GM10847 (cell line): Measurements from ENCODE around the gene LRRC71.

ENCODE experiments used
- POLR2A ChIP-seq: IDR thresholded peaks from 2 replicates; pipeline ENCODE4 v1.6.1; 2011; ENCODE audit not compliant: insufficient read length; ENCODE audit errors: extremely low read depth

LRRC71 gene

DNA sequence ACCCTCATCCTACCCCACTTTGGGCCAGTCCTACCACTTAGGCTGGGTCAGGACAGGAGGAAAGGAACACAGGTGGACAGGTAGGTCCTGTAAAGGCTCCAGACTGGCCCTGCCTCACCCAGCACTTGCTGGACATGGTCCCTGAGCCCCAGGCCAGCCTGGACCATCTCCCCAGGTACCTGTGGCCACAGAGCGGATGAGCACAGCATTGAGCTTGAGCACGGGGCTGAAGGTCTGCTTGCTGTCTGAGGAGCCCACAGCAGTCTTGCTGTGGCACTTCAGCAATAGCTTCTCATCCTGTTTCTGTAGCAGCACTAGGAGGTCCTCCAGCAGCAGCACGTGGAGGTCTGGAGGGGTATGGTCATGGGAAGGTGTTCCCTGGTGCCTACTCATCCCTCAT is 23.3 kb downstream of the LRRC71 start:
- TF ChIP-seq POLR2A = no peak

DNA sequence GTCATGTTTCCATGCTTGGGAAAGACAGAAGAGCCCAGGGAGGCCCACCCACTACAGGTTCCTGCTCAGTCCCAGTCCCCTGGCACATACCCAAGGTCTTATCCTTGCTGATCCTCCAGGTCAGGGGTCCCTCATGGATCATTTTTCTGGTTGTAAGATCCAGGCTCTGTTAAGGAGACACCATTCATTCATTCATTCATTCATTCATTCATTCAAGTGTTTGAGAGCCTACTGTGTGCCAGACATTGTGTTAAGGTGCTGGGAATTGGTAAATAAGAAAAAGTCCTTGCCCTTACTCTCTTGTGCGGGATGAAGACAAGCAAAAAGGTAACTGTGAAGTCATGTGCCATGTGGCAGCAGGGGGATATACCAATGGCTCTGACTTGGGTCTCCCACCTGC is 23.8 kb downstream of the LRRC71 start:
- no peak for TF ChIP-seq POLR2A

DNA sequence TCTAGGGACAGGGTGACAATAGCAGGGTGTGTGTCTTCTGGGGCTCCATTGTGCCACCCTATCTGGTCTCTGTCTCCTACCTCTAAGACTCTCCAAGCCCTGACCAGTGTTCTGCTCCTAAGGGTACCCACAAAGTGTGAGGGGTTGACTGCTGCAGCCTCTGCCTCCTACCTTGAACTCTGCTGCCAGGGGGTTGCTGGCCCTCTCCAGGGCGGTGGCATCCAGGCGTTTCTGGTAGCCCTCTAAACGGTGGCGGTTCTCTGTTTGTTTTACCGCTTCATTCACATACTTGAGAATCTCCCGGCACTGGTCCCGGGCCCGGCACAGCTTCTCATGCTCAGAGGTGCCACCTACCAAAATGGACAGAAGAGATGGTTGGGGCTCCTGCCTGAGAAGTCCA is 24.4 kb downstream of the LRRC71 start:
- TF ChIP-seq POLR2A = no peak

DNA sequence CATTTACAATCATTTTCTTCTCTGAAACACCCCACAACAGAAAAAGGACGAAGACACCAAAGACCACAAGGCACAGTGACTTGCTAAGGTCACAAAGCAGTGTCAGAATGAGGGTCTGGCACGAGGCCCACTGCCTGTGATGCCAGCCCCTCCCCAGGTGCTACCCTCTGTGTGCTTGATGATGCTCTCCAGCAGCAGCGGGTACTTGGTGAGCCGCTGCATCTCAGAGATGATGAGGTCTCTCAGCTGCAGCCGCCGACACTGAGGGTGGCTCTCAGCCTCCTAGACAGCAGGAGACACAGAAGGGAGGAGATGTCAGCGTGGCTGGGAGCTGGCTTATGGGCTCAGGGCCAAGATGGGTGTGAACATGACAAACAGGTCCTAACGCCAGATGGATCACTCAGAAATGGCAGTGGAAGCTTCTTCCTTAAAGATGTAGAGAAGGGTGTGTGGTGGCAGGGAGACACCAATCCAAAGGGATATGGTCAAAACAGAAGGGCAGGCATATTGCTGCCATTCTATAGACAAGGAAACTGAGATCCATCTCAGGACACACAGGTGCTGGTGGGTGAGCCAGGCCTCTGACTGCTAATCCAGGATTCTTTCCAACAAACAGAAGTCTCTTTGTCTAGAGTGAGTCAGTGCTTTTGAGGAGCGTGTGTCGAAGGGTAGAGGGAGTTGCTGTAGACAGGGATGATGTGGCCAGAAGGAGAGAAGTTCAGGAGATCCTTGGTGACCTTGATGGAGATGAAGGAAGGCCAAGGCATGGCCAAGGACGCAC is 25.6 kb downstream of the LRRC71 start:
- TF ChIP-seq POLR2A = no peak

DNA sequence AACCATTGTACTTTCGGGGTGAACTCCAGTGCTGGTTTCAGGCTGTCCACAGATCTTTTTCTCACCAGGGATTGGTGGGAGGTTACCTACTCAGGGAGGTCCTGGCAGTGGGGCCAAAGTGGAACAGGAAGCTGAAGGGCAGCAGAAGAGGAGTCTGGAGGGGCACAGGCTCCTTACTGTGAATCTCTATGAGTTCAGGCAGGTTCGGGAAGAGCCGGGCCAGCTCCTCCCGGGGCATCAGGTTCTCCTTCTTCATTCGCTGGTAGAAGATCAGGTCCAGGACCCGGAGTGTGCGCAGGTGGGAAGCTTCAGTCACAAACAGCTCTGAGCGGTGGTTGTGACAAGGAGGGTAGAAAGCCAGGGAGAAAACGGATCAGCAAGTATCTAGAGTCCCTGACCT is 26.7 kb downstream of the LRRC71 start:
- no peak for TF ChIP-seq POLR2A

DNA sequence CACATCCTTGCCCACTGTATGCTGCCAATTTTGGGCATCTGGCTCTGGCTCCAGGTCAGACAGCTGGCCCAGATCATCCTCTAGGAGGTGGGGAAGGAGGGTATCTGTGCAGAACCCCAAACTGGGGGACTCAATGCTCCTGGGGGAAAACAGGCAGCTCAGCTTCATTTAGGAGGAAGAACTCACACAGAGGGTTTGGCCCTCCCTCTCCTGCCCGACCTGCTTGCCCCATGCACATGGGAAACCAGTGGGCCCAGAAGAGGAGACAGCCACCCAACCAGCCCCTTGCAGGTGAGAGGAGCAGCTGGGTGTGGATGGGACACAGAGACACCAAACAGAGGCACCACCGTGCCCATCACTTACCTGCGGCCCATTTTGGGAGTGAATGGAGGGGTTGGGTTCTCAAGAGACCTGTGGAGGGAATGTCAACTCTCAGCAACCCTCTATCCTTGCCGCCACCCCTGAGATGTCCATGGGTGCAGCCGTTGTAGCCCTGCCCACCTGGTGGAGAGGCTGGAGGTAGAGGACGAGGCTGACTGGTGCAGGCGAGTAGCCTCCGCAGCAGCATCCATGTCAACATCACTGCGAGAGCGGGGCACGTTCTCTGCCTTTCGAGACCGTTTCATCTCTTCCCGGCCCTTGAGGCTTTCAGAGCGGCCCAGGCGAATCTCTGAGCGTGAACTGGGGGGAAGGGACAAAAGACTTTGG is 27.5 kb downstream of the LRRC71 start:
- no peak for TF ChIP-seq POLR2A

DNA sequence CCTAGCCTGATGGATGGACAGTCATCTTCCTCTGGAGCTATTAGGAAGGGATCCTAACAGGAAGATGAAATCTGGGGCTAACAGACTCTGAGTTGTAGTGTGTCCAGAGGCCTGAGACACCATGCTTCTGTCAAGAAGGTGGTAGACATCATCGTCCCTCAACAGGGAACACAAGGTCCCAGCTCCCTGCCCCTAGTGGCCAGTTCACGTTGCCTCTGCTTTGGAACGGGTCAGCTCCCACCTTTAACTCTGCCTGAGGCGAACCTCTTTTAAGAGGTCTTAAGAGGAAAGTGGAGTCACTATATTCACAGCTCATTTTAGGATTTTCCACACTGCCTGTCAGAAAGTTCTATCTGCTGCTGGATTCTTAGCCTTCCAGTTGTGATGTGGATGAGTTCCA is 28.3 kb downstream of the LRRC71 start:
- TF ChIP-seq POLR2A = no peak

DNA sequence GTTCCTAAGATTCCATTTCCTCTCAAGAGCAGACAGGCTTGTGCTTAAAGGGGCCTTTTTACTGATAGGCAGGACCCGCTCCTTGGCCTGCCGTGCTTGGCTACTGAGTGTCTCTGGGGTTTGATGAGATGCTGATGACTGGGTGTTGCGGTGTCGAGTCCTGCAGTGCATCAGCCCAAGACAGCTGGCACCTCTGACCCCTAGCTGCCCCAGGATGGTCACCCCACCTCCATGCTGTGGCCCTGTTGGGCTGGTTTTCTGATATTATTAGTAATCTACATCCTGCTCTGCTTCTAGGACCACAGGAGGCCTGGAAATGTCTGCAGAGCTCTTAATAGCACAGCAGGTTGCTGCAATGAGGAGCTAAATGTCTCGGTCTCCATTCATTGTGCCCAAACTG is 28.7 kb downstream of the LRRC71 start:
- TF ChIP-seq POLR2A = no peak

DNA sequence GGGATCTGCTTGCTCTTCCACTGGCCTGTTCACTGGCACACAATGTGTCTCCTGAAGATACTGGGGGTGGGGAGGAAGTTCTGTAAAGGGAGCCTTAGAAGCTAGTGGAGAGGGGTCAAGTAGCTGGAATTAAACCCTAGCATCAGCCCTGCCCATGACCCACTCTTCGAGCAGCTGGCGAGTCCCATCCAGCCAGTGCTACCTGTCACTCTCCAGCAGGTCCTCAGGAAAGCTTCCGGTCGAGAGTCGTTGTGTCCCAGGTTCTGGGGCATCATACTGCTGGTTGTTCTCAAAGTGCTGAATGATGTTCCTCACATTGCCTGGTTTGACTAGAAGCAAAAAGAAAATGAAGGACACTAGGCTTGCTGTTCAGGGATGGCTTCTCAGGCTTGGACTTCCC is 30.9 kb downstream of the LRRC71 start:
- no peak for TF ChIP-seq POLR2A

DNA sequence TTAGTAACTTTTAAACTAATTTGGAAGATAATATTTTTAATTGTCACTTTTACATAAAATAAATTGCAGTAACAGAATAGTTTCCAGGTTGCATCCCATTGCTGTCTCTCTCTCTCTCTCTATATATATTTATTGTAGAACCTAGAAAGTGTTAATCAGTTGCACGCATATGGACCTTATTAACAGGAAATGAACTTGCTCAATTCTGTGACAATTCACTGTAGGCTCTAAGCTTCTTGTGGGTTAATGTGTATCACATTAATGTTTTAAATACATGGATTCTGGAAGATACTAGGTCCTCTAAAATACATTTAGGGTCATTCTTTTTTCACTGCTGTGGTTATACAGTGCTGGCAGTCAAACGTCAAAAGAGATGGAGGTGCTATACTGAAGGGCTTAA is 33.1 kb downstream of the LRRC71 start:
- no peak for TF ChIP-seq POLR2A

DNA sequence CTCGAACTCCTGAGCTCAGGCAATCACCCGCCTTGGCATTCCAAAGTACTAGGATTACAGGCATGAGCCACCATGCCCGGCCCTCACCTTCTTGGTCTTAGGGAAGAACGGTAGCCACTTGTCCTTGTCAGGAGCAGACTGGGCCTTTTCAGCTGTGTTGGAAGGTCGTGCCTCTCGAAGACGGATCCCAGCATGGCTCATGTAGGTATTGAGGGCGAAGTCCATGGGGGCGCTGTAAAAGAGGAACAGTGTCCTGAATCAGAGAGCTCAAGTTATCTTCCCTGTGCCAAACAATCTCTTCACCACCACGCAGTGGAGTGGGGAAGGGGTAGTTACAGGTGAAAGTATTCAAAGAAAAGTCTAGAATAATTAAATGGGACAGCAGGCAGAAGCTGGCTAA is 35.9 kb downstream of the LRRC71 start:
- TF ChIP-seq POLR2A = no peak

DNA sequence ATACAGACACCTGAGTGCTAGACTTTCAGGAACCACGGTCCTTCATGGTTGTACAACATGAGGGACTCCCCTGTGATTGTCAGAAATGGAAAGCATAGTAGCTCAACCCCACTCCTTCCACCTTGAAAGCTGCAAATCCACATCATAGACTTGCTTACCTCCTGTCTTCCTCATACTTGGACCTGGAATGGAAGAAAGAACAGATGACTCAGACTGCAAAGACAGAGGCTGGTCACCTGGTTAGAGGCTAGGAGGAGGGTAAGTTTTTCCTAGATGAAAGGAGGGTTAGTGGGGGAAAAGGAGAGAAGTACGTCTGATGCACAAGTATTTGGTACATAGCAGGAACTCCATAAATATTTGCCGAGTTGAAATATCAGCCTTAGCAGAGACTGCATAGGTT is 37.2 kb downstream of the LRRC71 start:
- no peak for TF ChIP-seq POLR2A

DNA sequence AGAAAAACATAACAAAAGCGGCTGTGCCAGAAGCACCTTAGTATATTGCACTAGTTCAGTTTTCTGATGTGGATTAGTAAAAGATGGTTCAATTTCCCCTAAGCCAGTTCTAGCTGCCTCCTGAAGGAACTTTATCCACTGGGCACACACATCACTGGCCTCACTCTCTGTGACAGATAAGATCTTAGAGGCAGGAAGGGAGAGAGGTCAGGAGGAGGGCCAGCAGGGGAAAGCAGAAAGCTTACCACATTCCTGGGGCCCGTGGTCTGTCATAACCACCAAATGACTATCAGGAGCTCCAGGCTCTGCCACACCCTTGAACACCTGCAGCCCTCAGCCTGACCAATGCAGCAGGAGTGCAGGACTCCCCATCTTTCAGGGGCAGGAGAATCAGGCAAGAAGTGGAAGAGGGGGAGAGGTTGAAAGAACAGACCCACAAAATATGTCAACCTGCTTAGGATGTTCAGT is 37.8 kb downstream of the LRRC71 start:
- no peak for TF ChIP-seq POLR2A

DNA sequence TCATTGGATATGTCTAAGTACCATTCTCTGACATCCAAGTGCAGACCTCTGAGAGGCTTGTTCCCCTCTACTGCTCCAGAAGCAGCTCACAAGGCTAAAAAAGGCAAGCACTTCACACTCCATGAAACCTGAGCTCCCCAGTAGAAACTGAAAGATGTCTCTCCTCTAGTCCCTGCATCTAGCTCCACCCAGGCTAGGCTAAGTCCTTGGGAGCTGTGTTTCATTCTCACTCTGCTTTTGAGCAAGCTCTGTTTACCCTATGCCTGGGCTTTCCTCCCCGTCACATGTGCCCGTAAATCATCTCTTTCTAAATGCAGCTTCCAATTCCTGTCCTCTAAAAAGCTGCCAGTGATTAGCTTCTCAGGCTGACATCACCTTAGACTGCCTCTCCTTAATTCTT is 39.0 kb downstream of the LRRC71 start:
- TF ChIP-seq POLR2A = no peak

DNA sequence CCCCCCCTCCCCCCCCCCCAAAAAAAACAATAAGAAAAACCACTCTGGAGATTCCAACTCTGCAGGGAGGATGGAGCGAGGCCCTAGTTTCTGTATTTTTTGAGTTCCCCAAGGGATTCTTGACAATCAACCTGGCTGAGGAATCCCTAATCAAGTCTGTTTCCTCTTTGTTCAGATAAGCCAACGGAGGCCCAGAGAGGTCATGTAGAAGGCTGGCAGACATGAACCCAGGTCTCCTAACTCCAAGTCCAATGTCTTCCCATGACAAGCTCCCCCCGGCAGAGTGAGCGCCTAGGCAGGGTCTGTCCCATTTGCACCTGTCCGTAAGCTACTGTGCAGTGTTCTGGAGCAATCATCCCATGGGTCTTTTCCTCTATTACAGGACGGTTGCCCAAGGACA is 39.5 kb downstream of the LRRC71 start:
- no peak for TF ChIP-seq POLR2A

DNA sequence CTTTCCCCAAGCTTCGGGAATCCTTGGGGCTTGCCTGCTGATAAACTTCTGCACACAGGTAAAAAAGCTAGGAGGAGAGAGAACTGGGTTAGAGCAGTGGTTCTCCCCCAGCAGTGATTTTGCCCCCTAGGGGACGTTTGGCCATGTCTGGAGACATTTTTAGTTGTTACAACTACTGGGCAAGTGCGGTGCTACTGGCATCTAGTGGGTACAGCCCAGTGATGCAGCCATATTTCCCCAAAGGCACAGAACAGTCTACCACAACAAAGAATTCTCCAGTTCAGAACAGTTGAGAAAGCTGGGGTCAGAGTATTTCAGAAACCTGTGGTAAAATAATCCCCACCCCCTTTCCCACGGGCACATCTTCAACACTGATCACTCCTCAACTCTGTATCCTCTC is 41.3 kb downstream of the LRRC71 start:
- no peak for TF ChIP-seq POLR2A

DNA sequence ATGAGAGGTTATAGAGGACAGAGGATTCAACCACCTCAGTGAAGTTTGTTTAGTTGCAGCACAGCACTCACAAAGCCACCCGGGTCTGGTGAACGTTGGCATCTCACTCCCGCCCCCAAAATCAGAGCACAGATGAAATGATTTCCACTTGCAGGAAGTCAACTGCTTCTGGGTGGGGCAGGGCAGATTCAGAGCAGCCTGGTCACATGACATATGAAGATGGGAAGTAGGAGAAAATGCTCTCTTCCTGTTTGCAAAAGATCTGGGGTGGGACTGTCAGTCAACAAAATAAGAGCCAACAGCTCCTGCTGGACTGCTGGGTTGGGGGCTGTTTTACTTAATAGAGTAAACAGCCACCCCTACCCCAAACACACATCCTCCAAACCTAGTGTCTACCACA is 43.2 kb downstream of the LRRC71 start:
- TF ChIP-seq POLR2A = no peak
